ENCODE results near the gene TRIM56.
"Not testable (repeated sequence)": the region's sequence is repeated elsewhere in the genome, so short reads cannot be mapped to it uniquely, and the experiment has no call there.

The TRIM56 gene

DNA sequence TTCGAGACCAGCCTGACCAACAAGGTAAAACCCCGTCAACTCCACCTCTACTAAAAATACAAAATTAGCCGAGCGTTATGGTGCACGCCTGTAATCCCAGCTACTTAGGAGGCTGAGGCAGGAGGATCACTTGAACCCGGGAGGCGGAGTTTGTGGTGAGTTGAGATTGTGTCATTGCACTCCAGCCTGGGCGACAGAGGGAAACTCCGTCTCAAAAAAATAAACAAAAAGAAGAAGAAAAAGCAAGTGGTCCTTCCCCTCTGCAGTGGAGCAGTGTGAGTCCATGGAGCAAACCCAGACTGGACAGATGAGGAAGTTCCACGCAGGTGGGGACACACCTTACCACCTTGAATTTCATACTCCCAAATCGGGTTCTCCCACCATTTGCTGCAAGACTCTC lies 28.6 kb downstream of the TRIM56 start:
- no peak for DNase-seq (ENCODE audit: low spot score)

DNA sequence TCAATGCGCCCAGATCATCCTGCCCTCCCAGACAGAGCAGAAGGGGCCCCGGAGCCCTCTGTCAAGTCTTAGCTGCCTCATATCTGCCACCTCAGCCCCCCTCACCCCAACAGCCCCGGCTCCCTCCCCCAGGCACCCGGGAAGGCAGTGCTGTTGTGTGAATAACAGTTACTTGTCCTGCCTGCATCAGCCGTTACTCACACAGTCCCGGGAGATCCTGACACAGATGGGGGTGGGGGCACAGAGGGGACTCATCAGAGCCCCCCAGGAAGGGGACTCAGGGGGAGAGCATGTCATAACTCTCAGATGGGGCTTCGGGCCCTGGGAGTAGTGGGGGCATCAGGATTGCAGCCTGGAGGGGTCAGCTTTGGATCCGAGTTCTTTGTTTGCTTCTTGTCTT lies 29.2 kb downstream of the TRIM56 start:
- no peak for DNase-seq (ENCODE audit: low spot score)

DNA sequence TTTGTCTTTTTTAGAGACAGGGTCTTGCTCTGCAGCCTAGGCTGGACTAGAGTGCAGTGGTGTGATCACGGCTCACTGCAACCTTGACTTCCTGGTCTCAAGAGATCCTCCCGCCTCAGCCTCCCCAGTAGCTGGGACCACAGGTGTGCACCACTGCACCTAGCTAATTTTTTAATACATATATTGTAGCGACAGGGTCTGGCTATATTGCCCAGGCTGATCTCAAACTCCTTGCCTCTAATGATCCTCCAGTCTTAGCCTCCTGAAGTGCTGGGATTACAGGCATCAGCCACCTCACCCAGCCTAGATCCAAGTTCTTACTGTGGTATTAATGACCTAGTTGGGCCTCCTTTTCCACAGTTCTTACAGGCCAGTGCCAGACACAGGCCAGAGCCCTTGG lies 29.9 kb downstream of the TRIM56 start:
- DNase-seq (ENCODE audit: low spot score), result no peak

DNA sequence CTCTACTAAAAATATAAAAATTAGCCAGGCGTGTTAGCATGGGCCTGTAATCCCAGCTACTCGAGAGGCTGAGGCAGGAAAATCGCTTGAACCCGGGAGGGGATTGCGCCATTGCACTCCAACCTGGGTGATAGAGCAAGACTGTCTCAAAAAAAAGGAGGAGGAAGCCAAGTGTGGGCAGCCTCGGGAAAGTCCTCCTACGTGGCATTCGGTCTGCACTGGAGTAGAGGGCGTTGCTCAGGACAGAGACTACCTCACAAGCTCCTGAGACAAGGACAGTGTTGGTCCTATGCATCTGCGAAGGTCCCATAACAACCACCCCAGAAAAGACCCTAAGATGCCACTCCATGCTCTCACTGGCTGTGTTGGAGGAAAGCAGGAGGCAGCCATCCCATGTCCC lies 31.6 kb downstream of the TRIM56 start:
- DNase-seq (ENCODE audit: low spot score), result no peak

DNA sequence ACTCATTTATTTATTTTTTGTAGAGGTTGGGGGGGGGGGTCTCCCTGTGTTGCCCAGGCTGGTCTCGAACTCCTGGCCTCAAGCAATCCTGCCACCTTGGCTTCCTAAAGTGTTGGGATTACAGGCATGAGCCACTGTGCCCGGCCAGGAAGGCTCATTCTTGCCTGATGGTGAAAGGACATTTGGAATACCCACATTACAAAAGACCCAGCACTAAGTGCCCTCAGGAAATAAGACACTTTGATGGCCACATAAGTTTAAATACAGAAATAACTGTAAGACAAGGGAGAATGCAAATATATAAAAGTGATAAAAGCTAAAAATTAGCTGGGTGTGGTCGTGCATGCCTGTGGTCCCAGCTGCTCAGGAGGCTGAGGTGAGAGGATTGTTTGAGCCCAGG lies 33.6 kb downstream of the TRIM56 start:
- no peak for DNase-seq (ENCODE audit: low spot score)

DNA sequence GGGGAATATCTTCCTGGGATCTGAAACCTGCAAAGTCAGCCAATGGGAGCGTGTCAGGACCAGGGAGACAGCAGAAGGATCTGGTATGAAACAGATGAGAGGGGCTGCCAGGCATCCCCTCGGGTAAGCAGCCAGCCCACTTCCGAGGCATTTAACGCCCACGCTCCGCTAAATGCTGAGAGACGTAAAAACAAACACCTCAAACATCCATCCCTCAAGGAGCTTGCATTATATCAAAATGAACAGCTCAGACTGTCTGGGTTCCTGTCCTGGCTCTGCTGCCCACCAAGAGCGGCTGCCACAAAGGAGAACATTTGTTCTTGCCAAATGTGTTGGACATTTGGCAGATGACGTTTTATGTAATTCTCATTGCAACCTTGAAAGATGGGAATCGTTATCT lies 34.6 kb downstream of the TRIM56 start:
- DNase-seq (ENCODE audit: low spot score), result no peak

DNA sequence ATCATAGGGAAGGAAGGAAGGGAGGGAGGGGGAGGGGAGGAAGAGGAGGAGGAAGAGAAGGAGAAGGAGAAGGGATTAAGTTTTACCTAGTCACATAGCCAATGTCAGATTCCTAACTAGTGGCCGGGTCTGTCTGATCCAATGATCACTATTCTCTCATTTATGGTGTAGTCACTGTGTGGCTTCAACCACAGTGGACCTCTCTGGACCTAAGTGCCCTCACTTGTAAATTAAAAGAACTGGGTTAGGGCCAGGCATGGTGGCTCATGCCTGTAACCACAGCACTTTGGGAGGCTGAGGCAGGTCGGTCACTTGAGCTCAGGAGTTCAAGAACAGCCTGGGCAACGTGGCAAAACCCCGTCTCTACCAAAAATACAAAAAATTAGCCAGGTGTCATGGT lies 35.0 kb downstream of the TRIM56 start:
- no peak for DNase-seq (ENCODE audit: low spot score)

DNA sequence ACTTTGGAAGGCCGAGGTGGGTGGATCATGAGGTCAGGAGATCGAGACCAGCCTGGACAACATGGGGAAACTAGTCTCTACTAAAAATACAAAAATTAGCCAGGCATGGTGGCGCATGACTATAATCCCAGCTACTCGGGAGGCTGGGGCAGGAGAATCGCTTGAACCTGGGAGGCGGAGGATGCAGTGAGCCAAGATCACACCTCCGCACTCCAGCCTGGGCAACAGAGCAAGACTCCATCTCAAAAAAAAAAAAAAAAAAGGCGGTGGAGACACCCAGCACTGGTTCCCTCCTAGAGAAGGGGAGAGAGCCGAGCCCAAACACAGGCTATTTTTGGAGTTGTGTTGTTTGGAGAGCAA lies 36.3 kb downstream of the TRIM56 start:
- DNase-seq (ENCODE audit: low spot score), result not testable (repeated sequence)

DNA sequence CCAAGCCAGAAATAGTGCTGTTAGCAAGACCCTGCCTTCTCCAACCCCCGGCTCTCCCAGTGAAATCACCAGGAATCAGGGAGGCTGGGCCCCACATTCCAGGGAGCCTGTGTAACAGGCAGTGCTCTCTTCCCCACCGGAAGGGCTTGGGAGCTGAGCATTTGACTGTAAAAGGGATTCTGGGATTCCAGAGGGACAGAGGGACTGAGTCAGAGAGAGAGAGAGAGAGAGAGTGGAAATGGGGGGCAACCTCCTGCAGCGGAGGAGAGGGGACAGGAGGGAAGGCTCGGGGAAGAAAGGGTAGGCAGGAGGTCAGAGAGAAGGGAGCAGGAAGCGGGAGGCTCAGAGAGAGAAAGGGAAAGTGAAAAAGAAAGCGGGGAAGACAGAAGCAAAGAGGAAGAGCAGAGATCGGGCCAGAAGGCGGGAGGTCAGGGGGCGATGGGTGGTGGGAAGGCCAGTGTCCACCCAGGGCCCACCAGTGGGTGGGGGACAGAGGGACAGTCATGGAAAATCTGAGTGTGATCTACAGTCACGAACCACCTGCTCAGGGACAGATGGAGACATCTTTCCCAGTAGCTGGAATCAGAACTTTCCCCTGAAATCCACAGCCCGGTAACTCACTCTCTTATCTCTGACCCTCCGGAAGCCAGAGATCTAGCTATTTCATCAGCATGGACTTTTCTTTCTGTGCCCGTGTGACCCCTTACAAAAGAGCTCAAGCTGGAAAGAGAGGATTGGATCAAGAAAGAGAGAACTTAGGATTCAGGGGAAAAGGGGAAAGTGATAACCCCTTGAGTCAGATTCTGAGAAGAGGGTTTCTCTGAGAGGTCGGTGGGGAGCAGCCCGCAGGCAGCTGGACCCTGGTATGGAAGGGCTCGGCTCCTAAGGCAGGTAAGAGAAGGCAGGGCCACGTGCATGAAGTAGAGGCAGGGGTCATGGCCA lies 37.0 kb downstream of the TRIM56 start:
- no peak for DNase-seq (ENCODE audit: low spot score)

DNA sequence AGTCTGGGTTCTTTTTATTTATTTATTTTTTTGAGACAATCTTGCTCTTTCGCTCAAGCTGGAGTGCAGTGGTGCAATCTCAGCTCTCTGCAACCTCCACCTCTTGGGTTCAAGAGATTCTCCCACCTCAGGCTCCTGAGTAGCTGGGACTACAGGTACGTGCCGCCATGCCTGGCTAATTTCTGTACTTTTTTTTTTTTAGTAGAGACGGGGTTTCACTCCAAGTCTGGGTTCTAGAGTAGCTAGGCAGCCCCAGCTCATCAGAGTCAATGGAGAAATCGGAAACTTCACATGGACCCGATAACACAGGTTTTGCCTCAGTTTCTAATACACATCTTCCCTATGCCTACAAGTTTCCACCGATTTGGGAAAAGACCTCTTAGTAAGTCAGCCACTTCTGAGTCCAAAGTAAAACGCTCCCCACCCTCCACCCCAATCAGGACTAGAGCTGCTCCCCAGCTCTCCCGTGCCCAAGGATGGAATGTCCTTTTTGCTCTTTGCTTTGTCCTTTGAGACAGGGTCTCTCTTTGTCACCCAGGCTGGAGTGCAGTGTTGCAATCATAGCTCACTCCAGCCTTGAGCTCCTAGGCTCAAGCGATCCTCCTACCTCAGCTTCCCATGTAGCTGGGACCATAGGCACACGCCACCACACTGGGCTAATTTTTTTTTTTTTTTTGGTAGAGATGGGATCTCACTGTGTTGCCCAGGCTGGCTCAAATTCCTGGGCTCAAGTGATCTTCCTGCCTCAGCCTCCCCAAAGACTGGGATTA lies 37.8 kb downstream of the TRIM56 start:
- DNase-seq (ENCODE audit: low spot score), result no peak

DNA sequence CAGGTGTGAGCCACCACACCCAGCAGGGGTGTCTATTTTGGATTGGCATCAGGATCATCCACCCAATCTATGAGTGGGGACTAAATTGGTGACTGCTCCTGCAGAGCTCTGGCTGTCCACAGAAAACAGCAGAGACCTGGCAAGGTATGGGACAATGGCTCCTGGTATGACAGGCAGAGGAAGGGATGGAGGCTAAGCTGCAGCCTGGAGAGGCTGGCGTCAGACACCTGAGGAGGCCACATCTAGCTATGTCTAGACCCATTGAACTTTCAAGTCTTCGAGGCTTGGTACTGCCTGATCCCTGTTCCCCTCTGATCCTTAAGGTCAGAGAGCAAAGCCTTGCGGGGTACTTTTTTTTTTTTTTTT lies 38.4 kb downstream of the TRIM56 start:
- DNase-seq (ENCODE audit: low spot score), result no peak

DNA sequence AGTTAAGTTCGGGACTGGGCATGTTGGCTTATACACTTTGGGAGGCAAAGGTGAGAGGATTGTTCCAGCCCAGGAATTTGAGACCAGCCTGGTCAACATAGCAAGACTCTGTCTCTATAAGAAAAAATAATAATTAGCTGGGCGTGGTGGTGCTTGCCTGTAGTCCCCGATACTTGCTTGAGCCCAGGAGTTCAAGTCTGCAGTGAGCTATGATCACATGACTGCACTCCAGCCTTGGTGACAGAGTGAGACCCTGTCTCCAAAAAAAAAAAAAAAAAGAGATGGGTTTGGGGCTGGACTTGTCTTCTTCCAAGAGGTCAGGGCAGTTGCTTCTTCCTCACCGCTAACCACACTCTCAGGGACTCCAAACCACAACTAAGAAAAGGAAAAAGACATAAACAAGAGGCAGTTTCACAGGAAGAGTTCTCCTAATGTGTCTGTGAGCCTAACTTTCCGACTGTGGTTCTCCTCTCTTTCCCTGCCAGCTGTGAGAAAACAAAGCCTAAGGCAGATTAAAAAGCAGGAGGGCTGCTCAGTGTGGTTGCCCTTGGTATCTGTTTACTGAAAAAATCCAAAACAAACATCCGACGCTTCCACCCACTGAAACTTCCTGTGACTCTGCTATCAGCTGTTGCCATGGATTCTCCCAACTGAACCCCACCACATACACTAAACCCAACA lies 39.2 kb downstream of the TRIM56 start:
- no peak for DNase-seq (ENCODE audit: low spot score)

DNA sequence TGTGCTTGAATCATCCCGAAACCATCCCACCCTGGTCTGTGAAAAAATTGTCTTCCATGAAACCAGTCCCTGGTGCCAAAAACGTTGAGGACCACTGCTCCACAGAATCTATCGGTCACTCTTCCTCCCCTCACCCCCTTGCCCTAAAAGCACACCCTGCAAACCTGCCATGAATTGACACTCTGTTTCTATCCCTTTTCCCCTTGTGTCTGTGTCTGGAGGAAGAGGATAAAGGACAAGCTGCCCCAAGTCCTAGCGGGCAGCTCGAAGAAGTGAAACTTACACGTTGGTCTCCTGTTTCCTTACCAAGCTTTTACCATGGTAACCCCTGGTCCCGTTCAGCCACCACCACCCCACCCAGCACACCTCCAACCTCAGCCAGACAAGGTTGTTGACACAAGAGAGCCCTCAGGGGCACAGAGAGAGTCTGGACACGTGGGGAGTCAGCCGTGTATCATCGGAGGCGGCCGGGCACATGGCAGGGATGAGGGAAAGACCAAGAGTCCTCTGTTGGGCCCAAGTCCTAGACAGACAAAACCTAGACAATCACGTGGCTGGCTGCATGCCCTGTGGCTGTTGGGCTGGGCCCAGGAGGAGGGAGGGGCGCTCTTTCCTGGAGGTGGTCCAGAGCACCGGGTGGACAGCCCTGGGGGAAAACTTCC lies 40.8 kb downstream of the TRIM56 start:
- no peak for DNase-seq (ENCODE audit: low spot score)

DNA sequence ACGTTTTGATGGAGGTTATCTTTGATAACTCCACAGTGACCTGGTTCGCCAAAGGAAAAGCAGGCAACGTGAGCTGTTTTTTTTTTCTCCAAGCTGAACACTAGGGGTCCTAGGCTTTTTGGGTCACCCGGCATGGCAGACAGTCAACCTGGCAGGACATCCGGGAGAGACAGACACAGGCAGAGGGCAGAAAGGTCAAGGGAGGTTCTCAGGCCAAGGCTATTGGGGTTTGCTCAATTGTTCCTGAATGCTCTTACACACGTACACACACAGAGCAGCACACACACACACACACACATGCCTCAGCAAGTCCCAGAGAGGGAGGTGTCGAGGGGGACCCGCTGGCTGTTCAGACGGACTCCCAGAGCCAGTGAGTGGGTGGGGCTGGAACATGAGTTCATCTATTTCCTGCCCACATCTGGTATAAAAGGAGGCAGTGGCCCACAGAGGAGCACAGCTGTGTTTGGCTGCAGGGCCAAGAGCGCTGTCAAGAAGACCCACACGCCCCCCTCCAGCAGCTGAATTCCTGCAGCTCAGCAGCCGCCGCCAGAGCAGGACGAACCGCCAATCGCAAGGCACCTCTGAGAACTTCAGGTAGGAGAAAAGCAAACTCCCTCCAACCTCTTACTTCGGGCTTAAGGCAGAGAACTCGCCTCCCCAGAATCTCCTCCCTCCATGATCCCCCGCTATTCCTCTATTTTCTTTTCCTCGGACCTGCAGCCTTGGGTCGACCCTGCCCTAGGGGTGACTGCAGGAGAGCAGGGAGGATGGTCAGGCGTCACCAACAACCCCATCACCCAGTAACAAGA lies 41.6 kb downstream of the TRIM56 start, which contains the start of gene SERPINE1:
TSS of gene SERPINE1 (plus strand) at position 454 of the 809 bp plus-strand sequence. CDS start 1,290 bp downstream, outside the sequence.
- DNase-seq (ENCODE audit: low spot score), result no peak

DNA sequence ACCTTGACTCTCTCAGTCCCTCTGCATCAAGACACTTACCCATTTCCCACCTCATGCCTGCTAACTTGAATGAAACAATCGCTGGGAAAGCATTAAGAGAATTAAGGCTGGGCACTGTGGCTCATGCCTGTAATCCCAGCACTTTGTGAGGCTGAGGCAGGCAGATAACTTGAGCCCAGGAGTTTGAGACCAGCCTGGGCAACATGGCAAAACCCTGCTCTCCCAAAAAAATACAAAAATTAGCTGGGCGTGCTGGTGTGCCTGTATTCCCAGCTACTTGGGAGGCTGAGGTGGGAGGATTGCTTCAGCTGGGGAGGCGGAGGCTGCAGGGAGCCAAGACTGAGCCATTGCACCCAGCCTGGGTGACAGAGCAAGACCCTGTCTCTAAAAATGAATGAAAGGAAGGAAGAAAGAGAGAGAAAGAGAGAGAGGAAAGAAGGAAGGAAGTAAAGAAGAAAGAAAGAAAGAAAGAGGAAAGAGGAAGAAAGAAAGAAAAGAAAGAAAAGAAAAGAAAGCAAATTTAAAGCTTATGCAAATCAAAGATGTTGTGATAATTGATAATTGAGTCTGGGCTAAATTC lies 42.3 kb downstream of the TRIM56 start:
- no peak for DNase-seq (ENCODE audit: low spot score)

DNA sequence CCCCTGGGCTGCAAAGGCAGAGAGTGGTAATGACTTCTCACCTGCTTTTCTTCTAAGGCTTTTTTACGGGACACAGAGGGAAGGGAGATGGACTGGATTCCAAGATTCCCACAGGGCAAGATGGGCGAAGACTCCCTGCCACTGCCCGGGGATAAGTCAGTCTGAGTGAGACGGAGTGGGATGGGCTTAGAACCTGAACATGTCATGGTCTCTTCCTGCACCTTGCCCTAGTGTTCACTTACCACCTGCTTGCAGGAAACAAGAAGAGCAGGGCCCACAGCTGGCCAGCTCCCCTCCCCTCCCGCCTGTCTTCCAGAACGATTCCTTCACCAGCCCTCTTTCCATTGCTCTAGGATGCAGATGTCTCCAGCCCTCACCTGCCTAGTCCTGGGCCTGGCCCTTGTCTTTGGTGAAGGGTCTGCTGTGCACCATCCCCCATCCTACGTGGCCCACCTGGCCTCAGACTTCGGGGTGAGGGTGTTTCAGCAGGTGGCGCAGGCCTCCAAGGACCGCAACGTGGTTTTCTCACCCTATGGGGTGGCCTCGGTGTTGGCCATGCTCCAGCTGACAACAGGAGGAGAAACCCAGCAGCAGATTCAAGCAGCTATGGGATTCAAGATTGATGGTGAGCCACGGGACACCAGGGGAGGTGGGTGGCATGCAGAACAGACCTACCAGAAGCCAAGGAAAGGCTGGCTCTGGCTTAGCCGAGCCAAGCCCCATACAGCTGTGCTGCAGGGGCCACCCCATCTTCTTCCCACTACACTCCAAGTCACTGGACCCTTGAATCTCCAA lies 43.0 kb downstream of the TRIM56 start:
- DNase-seq (ENCODE audit: low spot score), result no peak

DNA sequence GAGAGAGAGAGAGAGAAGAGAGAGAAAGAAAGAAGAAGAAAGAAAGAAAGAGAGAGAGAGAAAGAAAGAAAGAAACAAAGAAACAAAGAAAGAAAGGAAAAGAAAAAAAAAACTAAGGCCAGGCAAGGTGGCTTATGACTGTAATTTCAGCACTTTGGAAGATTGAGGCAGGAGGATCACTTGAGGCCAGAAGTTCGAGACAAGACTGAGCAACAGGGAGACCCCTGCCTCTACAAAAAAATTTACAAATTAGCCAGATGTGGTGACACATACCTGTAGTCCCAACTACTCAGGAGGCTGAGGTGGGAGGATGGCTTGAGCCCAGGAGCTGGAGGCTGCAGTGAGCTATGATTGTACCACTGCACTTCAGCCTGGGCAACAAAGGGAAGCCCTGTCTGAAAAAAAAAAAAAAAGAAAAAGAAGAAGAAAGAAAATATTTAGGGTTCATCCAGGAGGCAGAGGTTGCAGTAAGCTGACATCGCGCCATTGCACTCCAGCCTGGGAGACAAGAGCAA lies 44.4 kb downstream of the TRIM56 start:
- no peak for DNase-seq (ENCODE audit: low spot score)

DNA sequence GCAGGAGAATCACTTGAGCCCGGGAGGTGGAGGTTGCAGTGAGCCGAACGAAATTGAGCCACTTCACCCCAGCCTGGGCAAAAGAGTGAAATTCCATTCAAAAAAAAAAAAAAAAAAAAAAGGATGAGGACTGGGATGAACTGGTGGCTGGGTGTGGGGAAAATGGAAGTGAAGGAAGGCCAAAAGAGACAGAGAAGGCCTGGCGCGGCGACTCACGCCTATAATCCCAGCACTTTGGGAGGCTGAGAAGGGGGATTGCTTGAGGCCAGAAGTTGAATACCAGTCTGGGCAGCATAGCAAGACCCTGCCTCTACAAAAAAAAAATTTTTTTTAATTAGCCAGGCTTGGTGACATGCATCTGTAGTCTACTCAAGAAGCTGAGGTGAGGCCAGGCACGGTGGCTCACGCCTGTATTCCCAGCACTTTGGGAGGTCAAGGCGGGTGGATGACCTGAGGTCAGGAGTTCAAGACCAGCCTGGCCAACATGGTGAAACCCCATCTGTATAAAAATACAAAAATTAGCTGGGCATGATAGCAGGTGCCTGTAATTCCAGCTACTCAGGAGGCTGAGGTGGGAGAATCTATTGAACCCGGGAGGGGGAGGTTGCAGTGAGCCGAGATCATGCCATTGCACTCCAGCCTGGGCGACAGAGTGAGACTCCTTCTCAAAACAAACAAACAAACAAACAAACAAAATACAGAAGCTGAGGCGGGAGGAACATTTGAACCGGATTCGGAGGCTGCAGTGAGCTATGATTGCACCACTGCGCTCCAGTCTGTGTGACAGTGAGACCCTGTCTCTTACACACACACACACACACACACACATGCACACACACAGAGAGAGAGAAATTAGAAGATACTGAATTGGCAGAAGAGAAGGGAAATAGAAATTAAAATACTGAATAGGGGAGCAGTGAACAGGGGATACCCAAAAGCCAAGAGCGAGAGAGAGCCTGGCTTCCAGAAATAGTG lies 47.6 kb downstream of the TRIM56 start:
- not testable (repeated sequence) for DNase-seq (ENCODE audit: low spot score)
